Uterus (tissue), 4 donors: Measurements from ENCODE around the gene EIF4EBP3. TPM values are rescaled to one million over a fixed set of nuclear protein-coding genes. Genes with fewer than 3 reads are reported as not detected.

Experiments
- DNase-seq, 2 donors: peaks; one replicate each; pipeline ENCODE4 v3.0.0-alpha.2; 2019 to 2020
- H3K27ac ChIP-seq, 2 donors: fragments of 200-600 bp; sonication (generic); 1 replicate in 1 of 2; 2 replicates in 1 of 2; pipeline ENCODE4 v1.5.1; 2016 to 2018
- H3K27me3 ChIP-seq, 2 donors: fragments of 200-600 bp; sonication (generic); one replicate each; pipeline ENCODE4 v1.5.1; 2018 to 2019; ENCODE audit warnings: control low read depth in 1 of 2
- H3K36me3 ChIP-seq, 2 donors: fragments of 200-600 bp; sonication (generic); one replicate each; pipeline ENCODE4 v1.5.1; 2019; ENCODE audit warnings: control low read depth in 1 of 2
- H3K4me1 ChIP-seq, 2 donors: fragments of 200-600 bp; sonication (generic); one replicate each; pipeline ENCODE4 v1.5.1; 2018 to 2019; ENCODE audit warnings: control low read depth in 1 of 2
- H3K4me3 ChIP-seq, 2 donors: fragments of 200-600 bp; sonication (generic); 1 replicate in 1 of 2; 2 replicates in 1 of 2; pipeline ENCODE4 v1.5.1; 2018 to 2019; ENCODE audit warnings: mild to moderate bottlenecking in 1 of 2
- H3K9me3 ChIP-seq, 2 donors: fragments of 200-600 bp; sonication (generic); one replicate each; pipeline ENCODE4 v1.5.1; 2019; ENCODE audit warnings: control low read depth in 1 of 2
- POLR2A ChIP-seq, 2 donors: fragments of 450-650 bp; IDR thresholded peaks; one replicate each; pipeline ENCODE4 v1.6.1; 2016; ENCODE audit warnings: antibody characterized with exemption in 2 of 2, mild to moderate bottlenecking in 1 of 2, moderate library complexity in 1 of 2
- intact Hi-C: fragments of 100-400 bp; cut with DNase I; formaldehyde crosslinking; loops from one replicate; pipeline ENCODE4 v1.15.1; 2023; ENCODE audit warnings: low total_unique reads
- total RNA-seq, 4 donors: library from RNA; depleted of rRNA in 3 of 4; stranded (reverse); fragments of >200 nt in 3 of 4; gene quantifications; one replicate each; pipeline versions ENCODE4 v1.1.0 to v1.2.4, GENCODE V29; 2014 to 2023
- TF ChIP-seq, protein P1 (sequence below), 4 experiments: fragments of 200-600 bp in 2 of 4; fragments of 450-650 bp in 2 of 4; sonication (generic) in 2 of 4; IDR thresholded peaks; one replicate each; pipeline ENCODE4 v1.5.1; 2016 to 2019; ENCODE audit warnings: antibody characterized with exemption in 4 of 4, mild to moderate bottlenecking in 2 of 4, moderate library complexity in 1 of 4
- donor health status: DM: yes; HTN: yes; CAD: no.

EIF4EBP3 gene
- total RNA-seq, 4 donors from 2014 or later = 7.8 TPM; not detected in 3

DNA sequence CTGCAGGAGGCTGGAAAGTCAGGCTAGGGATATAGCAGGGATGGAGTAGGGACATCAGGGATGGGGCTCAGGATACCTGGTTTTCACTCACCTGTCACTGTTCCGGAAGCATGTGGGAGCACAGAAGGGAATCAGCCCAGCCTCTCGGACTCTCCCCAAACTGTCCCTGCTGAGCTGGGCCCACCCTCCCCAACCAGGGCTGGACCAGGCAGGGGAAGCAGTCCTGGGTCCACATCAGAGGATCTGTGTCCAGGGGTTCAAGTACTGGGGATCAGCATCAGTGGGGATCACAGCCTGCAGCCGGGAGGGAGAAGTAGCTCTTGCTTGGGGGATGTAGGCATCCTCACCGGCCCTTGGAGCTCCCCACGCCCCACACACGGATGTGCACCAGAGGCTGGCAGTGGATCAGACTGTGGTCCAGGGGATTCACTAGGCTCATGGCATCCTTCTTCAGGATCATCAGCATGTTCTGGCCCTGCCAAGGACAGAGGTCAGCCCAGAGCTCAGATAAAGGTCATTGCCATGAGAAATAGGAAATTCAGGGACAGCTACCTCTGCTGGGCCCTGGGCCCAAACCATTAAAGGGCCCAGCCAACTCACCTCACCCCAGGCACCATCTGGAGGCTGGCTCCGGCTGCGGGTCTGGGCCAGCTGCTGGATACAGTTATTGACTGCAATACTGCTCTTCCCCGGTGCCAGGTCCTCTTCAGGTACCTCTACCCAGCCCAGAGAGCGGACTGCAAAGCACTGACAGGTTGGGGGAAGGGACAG is 14.5 kb downstream of the EIF4EBP3 start:
- no peak overlapping the region for H3K27ac ChIP-seq
- no peaks in the 10 kb centered on the region for H3K36me3 ChIP-seq
- peaks cover 8 to 17% of the 10 kb centered on the region in 2 donors for H3K4me1 ChIP-seq
- intact Hi-C loops = no loop called here
- TF ChIP-seq POLR2A (IDR thresholded peaks at IDR 0.05) = no peak
- TF ChIP-seq, protein P1, sequence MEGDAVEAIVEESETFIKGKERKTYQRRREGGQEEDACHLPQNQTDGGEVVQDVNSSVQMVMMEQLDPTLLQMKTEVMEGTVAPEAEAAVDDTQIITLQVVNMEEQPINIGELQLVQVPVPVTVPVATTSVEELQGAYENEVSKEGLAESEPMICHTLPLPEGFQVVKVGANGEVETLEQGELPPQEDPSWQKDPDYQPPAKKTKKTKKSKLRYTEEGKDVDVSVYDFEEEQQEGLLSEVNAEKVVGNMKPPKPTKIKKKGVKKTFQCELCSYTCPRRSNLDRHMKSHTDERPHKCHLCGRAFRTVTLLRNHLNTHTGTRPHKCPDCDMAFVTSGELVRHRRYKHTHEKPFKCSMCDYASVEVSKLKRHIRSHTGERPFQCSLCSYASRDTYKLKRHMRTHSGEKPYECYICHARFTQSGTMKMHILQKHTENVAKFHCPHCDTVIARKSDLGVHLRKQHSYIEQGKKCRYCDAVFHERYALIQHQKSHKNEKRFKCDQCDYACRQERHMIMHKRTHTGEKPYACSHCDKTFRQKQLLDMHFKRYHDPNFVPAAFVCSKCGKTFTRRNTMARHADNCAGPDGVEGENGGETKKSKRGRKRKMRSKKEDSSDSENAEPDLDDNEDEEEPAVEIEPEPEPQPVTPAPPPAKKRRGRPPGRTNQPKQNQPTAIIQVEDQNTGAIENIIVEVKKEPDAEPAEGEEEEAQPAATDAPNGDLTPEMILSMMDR (IDR thresholded peaks at IDR 0.05) = no peak
- H3K9me3 ChIP-seq = no peaks in the 10 kb centered on the region
- H3K4me3 ChIP-seq = no peak overlapping the region
- no peak for DNase-seq
- H3K27me3 ChIP-seq = no peaks in the 10 kb centered on the region

DNA sequence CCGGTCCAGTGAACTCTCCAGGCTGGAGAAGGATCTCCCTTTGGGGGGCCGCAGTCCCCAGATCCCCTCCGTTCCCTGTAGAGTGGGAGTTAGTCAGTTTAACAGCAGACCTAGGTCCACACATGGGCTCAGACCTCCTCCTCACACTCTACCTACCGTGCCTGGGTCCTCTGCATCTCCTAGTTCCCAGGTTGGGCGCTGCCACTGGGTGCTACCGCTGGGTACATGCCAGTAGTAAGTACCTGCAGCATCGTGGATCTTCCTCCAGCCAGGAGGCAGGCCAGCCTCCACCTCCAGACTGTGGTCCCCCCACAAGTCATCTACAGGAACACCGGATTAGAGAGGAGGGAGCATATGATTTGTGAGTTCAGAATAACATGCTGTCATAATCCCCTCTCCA is 16.1 kb downstream of the EIF4EBP3 start:
- peak overlapping the region; percentile 52 to 82 for H3K4me3 ChIP-seq
- H3K9me3 ChIP-seq = no peaks in the 10 kb centered on the region
- H3K36me3 ChIP-seq = no peaks in the 10 kb centered on the region
- peak overlapping the region; percentile 81 to 94 for H3K27ac ChIP-seq
- H3K4me1 ChIP-seq = peaks cover 8 to 17% of the 10 kb centered on the region in 2 donors
- DNase-seq = peak in 1 of 2 donors; percentile 45
- no peaks in the 10 kb centered on the region for H3K27me3 ChIP-seq
- no peak for TF ChIP-seq POLR2A (IDR thresholded peaks at IDR 0.05)
- TF ChIP-seq, protein P1 (IDR thresholded peaks at IDR 0.05) = no peak
- intact Hi-C loops = no loop called here

DNA sequence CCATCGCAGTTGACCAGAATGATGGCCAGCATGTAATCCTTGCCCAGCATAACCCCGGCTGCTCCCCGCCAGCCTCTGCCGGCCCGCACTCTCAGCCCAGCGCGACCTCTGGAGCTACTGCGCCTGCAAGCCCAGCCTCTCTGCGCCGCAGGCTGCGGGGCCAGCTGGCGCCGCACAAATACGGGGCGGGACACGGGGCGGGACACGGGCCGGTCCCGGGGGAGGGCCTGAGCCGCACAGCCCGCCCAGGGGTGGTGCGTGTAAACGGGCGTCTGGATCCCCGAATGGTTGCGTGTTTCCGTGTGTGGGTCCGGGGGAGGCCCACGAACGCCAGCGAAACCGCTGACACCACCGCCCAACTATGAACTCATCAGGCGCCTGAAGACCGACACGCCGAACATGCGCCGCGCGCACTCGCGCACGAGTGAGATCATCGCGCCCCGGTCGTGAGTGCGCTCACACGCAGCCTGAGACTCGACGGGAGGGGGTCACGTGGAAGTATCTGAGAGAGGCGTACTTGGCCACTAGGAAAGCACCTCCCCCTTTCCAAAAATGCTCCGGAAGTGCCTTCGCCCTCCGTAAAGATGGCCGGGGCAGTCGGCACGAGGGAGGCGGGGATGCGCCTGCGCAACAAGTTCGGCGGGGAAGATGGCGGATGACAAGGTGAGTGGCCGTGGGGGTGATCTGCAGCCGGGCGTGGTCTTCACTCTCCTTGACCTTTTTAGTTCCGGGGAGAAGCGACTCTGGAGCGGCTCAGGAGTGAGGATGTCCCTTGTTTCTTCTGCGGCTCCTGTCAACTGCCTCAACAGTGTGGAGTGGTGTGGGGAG is 16.9 kb downstream of the EIF4EBP3 start, which contains the start of the genes APBB3 and SLC35A4:
TSS of gene APBB3 (minus strand) at position 403 of the 828 bp plus-strand sequence. CDS start at position 50, 353 bp downstream.
TSS of gene SLC35A4 (plus strand) at position 633 of the 828 bp plus-strand sequence. CDS start 2,342 bp downstream, outside the sequence.
- H3K27me3 ChIP-seq = no peaks in the 10 kb centered on the region
- peak; percentile 97 to 98 for DNase-seq
- TF ChIP-seq, protein P1 (IDR thresholded peaks at IDR 0.05) = peak in 1 of 4 experiments; percentile 29
- TF ChIP-seq POLR2A (IDR thresholded peaks at IDR 0.05) = peak; percentile 76 to 88
- peak within 1 kb of the TSS; percentile 52 to 82 for H3K4me3 ChIP-seq
- intact Hi-C loops = no loop called here
- H3K36me3 ChIP-seq = no peaks in the 10 kb centered on the region
- no peaks in the 10 kb centered on the region for H3K9me3 ChIP-seq
- peaks cover 8 to 17% of the 10 kb centered on the region in 2 donors for H3K4me1 ChIP-seq
- H3K27ac ChIP-seq = peak within 1 kb of the TSS; percentile 81 to 94

DNA sequence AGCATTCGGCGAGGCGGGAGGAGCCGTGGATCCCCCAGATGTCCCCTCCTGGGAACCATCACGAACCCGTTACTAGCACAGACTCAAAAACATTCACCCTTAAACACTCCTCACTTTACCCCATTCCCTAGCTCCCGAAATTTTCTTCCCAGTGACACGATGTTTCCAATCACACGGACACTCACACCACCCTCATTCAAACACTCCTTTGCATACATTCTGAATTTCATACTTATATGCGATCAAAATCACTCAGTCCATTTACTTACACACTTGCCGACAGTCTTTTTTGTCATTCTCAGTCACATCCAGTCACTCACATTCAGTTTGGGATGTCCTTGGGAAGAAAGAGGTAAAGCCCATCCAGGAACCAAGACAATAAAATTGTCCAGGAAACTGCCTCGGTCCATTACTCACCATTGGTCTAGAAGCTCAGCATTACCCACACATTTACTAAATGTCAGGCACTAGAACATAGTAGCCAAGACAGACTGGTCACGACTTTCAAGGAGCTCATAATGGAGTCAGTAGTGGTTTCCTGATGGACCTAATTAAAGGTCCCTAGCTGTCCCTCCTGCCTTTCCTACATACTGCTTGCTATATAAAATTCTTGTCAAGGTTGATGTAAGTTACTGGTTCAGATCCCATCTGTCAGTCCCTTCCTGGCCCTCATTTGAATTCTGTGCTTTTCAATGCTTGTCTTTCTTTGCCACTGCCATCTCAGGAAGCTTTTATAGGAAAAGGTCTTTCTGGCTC is 17.7 kb downstream of the EIF4EBP3 start:
- TF ChIP-seq, protein P1 (IDR thresholded peaks at IDR 0.05) = no peak
- TF ChIP-seq POLR2A (IDR thresholded peaks at IDR 0.05) = no peak
- no peak for DNase-seq
- H3K4me1 ChIP-seq = peaks cover 8 to 17% of the 10 kb centered on the region in 2 donors
- H3K27ac ChIP-seq = peak overlapping the region; percentile 81 to 94
- H3K4me3 ChIP-seq = peak overlapping the region; percentile 52 to 82
- intact Hi-C loops = no loop called here
- H3K36me3 ChIP-seq = no peaks in the 10 kb centered on the region
- no peaks in the 10 kb centered on the region for H3K9me3 ChIP-seq
- H3K27me3 ChIP-seq = no peaks in the 10 kb centered on the region
